OCI-LY3 (cell line): ENCODE results near the gene FANCC.

Experiments
- EZH2phosphoT487 ChIP-seq: fragments of 200-600 bp; shearing (Covaris generic); IDR thresholded peaks from 2 replicates; pipeline ENCODE4 v1.6.1; 2018; ENCODE audit warnings: antibody characterized with exemption, mixed run types, low read depth
- TF ChIP-seq, protein P1 (sequence below): fragments of 200-600, 300-600 bp; sonication (generic); IDR thresholded peaks from 2 replicates; pipeline ENCODE4 v1.5.1; 2014; ENCODE audit warnings: antibody characterized with exemption, low read length, low read depth

DNA sequence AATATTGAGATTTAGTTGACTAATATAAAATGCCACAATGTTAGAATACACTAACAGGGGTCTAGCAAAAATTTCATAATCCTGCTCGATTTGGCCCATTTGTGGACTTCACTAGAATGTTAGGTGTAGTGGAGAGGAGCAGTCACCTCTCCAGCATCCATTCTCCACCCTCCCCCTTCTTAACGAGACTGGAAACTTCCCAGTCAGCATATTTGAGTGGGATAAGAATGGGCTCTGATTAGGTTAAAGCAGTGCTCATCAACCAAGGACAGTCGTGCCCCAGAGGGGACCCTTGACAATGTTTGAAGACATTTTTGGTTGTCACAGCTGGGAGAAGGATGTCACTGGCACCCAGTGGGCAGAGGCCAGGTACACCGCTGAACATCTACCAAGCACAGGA, 46.7 kb downstream of the FANCC start:
- TF ChIP-seq, protein P1, sequence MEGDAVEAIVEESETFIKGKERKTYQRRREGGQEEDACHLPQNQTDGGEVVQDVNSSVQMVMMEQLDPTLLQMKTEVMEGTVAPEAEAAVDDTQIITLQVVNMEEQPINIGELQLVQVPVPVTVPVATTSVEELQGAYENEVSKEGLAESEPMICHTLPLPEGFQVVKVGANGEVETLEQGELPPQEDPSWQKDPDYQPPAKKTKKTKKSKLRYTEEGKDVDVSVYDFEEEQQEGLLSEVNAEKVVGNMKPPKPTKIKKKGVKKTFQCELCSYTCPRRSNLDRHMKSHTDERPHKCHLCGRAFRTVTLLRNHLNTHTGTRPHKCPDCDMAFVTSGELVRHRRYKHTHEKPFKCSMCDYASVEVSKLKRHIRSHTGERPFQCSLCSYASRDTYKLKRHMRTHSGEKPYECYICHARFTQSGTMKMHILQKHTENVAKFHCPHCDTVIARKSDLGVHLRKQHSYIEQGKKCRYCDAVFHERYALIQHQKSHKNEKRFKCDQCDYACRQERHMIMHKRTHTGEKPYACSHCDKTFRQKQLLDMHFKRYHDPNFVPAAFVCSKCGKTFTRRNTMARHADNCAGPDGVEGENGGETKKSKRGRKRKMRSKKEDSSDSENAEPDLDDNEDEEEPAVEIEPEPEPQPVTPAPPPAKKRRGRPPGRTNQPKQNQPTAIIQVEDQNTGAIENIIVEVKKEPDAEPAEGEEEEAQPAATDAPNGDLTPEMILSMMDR = no peak
- TF ChIP-seq EZH2phosphoT487 = no peak
